ENCODE measurements around the gene TNFSF11.

GRCh38 chr13:42574011-42574410 is at the start of gene TNFSF11:
- TF ChIP-seq, protein P1, sequence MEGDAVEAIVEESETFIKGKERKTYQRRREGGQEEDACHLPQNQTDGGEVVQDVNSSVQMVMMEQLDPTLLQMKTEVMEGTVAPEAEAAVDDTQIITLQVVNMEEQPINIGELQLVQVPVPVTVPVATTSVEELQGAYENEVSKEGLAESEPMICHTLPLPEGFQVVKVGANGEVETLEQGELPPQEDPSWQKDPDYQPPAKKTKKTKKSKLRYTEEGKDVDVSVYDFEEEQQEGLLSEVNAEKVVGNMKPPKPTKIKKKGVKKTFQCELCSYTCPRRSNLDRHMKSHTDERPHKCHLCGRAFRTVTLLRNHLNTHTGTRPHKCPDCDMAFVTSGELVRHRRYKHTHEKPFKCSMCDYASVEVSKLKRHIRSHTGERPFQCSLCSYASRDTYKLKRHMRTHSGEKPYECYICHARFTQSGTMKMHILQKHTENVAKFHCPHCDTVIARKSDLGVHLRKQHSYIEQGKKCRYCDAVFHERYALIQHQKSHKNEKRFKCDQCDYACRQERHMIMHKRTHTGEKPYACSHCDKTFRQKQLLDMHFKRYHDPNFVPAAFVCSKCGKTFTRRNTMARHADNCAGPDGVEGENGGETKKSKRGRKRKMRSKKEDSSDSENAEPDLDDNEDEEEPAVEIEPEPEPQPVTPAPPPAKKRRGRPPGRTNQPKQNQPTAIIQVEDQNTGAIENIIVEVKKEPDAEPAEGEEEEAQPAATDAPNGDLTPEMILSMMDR (conservative IDR thresholded peaks at IDR 0.05; ENCODE audit: low read length) = no peak
- TF ChIP-seq EZH2phosphoT487 (IDR thresholded peaks at IDR 0.05; ENCODE audit: borderline replicate concordance) = no peak

Data from Loucy (cell line).